C4-2B (cell line): ENCODE results near the gene UNG.
"Not testable (repeated sequence)": the region's sequence is repeated elsewhere in the genome, so short reads cannot be mapped to it uniquely, and the experiment has no call there.

Source experiments
- ZFX ChIP-seq: fragments of 450-650 bp; IDR thresholded peaks from 2 replicates; pipeline ENCODE4 v1.6.1; 2017
- TF ChIP-seq, protein P1 (sequence below): fragments of 450-650 bp; conservative IDR thresholded peaks from 2 replicates; pipeline ENCODE4 v1.5.1; 2017; ENCODE audit warnings: mild to moderate bottlenecking

DNA sequence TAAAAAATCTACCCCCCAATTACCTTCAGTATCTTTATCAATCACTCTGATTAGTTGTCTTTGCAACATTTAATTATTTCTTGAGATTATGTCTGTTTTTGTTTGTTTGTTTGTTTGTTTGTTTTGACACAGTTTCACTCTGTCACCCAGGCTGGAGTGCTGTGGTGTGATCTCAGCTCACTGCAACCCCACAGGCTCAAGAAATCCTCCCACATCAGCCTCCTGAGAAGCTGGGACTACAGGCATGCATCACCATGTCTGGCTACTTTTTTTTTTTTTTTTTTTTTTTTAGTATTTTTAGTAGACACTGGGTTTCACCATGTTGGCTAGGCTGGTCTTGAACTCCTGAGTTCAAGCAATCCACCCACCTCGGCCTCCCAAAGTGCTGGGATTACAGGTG, 49.7 kb downstream of the UNG start:
- TF ChIP-seq, protein P1, sequence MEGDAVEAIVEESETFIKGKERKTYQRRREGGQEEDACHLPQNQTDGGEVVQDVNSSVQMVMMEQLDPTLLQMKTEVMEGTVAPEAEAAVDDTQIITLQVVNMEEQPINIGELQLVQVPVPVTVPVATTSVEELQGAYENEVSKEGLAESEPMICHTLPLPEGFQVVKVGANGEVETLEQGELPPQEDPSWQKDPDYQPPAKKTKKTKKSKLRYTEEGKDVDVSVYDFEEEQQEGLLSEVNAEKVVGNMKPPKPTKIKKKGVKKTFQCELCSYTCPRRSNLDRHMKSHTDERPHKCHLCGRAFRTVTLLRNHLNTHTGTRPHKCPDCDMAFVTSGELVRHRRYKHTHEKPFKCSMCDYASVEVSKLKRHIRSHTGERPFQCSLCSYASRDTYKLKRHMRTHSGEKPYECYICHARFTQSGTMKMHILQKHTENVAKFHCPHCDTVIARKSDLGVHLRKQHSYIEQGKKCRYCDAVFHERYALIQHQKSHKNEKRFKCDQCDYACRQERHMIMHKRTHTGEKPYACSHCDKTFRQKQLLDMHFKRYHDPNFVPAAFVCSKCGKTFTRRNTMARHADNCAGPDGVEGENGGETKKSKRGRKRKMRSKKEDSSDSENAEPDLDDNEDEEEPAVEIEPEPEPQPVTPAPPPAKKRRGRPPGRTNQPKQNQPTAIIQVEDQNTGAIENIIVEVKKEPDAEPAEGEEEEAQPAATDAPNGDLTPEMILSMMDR = not testable (repeated sequence)
- not testable (repeated sequence) for TF ChIP-seq ZFX
